ENCODE measurements around the gene THADA.
"Not testable (repeated sequence)": the region's sequence is repeated elsewhere in the genome, so short reads cannot be mapped to it uniquely, and the experiment has no call there.

The THADA gene, protein sequence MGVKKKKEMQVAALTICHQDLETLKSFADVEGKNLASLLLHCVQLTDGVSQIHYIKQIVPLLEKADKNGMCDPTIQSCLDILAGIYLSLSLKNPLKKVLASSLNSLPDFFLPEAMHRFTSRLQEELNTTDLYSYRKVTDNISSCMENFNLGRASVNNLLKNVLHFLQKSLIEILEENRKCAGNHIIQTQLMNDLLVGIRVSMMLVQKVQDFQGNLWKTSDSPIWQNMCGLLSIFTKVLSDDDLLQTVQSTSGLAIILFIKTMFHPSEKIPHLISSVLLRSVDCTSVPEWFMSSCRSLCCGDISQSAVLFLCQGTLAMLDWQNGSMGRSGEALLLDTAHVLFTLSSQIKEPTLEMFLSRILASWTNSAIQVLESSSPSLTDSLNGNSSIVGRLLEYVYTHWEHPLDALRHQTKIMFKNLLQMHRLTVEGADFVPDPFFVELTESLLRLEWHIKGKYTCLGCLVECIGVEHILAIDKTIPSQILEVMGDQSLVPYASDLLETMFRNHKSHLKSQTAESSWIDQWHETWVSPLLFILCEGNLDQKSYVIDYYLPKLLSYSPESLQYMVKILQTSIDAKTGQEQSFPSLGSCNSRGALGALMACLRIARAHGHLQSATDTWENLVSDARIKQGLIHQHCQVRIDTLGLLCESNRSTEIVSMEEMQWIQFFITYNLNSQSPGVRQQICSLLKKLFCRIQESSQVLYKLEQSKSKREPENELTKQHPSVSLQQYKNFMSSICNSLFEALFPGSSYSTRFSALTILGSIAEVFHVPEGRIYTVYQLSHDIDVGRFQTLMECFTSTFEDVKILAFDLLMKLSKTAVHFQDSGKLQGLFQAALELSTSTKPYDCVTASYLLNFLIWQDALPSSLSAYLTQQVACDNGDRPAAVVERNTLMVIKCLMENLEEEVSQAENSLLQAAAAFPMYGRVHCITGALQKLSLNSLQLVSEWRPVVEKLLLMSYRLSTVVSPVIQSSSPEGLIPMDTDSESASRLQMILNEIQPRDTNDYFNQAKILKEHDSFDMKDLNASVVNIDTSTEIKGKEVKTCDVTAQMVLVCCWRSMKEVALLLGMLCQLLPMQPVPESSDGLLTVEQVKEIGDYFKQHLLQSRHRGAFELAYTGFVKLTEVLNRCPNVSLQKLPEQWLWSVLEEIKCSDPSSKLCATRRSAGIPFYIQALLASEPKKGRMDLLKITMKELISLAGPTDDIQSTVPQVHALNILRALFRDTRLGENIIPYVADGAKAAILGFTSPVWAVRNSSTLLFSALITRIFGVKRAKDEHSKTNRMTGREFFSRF (N-terminal part only)

DNA sequence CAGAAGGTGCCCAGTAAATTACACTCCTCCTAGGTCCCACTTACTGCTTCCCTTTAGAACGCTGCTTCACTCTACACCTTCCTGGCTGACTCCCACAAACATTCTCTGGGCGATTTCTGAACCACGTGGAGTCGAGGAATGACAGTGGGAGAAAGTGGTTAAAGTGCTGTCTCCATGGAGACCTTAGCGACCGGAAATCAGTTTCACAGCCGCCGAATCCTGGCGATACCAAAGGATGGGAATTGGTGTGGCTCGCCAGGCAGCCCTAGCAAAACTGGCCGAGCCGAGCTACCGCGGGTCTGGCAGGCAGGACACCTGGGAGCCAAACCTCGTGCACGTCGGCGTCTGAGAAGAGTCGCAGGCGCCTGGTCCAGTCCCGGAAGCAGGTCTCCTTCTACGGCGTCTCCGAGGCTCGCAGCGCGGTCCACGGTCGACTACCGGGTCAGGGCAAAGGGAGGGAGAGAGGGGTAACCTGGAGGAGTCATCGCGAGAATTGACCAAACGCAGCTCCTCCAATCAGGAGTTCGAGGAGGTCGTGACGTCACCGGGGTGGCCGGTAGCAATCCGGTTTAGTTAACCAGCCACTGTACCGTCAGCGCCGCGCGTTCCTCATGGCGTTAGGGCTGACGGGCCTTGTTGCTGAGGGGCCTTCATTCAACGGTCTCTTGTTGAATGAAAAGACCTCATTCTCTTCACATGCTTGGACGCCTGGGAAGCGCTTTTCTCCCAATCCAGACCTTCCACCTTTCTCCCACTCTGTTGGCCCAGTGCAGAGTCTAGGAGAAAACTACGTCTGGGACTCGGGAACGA is at the start of gene THADA:
TSS of gene THADA (minus strand) at position 436 of the 810 bp plus-strand sequence. CDS start 3,646 bp downstream, outside the sequence.
- DNase-seq = peak; percentile 99

DNA sequence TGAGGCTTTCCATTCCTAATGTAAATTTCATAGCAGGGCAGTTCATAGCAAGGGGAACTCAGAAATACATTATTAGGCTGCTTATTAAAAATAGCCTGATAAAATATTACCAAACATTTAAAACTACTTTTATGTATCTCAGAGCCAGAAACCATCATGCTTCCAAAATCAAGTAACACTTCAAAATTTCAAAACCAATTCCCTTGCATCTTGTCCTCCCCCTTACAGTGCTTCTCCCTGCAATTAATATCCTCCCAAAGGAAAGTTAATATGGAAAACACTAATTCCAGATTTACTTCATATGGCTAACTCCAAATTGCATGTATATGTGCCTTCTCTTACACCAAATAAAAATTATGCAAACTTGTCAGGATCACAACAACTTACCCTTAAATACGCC is 47.8 kb upstream of the THADA start:
- DNase-seq = no peak

DNA sequence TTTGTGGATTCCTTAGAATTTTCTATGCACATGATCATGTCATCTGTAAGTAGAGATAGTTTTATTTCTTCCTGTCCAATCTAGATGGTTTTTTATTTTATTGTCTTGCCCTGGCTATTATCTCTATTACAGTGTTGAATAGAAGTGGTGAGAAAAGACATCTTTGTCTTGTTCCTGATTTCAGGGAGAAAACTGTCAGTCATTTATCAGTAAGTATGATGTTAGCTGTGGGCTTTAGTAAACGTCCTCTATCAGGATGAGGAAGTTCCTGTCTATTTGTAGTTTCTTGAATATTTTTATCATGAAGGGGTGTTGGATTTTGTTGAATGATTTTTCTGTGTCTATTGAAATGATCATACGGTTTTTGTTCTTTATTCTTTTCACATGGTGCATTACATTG is 46.5 kb upstream of the THADA start:
- no peak for DNase-seq

DNA sequence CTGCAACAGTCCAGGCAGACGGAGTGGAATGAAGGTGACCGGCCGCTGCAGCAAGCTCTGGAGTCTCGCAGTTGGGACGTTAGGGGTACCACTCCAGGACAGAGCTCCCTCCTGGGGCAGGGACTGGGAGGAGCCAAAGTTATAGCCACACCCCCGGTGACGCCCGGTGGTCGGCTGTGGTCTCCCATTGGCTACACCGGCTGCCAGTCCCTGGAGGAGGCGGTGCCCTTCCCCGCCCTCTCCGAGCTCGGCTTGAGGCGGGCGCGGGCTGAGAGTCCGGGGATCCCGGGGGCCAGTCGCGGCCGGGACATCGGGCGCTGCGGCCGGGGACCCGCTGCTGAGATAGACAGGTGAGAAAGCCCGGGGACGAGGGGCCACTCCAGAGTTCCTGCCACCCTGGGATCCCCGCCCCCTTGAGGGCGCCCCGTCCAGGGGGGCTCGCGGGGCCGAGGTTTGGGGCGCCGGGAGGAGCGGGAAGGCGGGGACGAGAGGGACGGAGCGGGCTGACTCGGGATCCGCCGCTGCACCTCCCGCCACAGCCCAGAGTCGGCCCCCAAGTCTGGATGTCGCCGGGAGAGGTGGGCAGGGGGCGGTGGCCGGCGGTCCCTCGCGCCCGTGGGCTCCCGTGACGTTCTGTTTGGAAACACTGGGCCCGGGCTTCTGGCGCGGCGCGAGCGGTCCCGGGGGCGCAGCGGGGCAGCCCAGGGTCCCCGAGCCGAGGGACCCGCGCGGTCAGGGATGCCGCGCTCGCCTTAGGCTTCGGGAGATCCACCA is 41.4 kb upstream of the THADA start, which contains the start of gene PLEKHH2:
TSS of gene PLEKHH2 (plus strand) at position 231 of the 774 bp plus-strand sequence. CDS start 7,414 bp downstream, outside the sequence.
- peak; percentile 93 to 95 for DNase-seq

DNA sequence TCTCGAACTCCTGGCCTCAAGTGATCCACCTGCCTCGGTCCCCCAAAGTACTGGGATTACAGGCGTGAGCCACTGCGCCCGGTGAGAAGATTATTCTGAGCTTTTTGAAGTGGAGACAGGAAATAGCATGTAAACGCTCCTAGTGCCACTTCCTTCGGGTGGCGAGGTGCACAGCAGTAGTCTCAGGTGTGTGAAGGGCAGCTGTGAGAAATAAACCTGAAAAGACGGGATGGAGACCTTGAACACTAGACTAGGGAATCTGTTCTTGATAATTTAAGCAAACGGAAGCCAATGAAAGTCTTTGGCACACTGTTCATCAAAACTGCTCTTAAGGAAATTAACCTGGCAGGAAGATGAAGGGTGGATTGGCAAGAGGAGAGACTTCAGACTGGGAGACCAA is 40.8 kb upstream of the THADA start:
- peak; percentile 16 to 22 for DNase-seq

DNA sequence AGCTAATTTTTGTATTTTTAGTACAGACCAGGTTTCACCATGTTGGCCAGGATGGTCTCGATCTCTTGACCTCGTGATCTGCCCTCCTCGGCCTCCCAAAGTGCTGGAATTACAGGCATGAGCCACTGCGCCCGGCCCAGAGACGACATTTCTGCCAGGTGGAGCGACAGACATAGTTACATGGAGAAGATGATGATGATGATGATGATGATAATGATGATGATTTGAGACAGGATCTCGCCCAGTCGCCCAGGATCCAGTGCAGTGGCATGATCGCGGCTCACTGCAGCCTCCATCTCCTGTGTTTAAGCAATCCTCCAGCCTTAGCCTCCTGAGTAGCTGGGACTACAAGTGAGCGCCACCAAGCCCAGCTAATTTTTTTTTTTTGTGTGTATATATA is 40.3 kb upstream of the THADA start:
- DNase-seq = not testable (repeated sequence)

DNA sequence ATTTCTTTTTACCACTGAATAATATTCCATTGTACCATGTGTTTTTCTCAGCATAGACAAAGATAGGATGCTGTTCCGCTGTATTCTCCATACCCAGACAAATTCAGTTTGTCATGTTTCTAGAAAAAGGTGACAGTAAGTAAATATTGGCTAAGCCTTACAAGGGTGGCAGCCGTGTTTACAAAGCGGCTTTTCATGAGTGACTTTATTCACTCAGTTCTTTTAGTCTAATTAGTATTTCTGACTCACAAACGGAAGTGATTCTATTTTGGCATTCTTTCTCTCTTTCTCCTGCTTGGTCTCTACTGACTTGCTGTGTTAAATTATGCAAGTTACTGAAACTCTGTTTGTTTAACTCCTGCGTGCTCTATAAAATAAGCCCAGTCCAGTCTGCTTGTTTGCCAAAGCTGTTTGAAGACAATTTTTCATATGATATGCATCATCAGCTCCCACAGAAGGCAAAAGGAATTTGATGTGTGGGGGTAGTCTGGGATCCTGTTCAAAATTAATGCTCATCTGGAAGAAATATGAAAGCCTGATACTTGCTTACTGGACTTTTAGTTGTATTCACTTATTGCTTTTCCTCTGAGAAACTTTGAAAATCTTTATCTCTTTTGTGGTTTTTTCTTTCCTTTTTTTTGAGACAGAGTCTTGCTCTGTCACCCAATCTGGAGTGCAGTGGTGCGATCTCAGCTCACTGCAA is 38.9 kb upstream of the THADA start:
- no peak for DNase-seq

DNA sequence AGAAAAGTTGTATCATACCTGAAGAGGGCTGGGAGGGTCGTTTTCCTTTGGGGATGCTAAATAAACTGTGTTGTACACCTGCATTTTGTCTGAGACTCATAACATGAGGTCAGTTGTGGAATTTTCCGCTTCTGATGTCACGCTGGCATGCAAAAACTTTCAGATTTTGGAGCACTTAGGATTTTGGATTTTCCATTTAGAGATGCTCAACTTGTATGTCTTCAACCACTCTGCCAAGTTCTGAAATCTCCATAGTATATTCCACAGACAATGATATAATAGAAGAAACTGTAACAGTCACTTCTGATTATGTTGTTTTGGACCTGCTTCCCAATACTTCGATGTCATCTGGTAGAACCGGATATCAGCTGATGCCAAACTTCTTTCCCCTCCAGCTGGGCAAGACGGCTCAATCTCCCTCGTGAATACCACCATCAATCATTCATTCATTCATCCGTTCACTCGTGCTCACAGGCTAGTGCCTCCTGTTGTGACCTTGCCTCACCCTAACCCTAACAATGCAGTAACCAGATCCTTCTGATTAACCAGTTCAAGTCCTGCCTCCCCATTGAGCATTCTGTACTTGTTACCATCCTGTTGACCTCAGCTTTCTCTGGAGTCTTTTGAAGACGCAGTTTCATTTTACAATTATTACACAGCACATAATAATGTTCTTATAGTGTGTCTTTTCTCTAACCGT is 35.9 kb upstream of the THADA start:
- no peak for DNase-seq

DNA sequence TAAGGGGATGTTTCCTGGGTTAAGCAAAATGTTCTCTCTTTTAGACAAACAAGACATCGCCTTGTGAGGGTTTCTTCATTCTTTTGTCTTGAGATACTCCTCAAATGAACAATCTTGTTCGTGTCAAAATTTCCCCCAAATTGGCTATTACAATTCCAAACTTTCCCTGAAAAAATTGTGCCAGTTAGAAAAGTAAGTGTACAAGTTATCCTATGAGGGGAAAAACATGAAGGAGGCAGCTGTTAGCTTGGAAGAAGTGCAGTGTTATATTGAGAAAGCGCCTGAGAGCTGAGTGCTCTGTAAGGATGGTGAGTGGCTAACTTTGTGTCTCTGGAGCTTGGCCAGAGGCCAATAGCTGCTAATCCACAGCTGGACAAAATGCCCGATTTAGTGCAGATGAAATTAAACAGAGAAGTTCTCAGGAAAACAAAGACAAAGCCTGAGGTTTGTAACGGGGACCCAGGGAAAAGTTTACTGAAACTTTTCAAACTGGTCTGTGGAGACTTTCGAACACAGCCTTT is 27.2 kb upstream of the THADA start:
- no peak for DNase-seq

DNA sequence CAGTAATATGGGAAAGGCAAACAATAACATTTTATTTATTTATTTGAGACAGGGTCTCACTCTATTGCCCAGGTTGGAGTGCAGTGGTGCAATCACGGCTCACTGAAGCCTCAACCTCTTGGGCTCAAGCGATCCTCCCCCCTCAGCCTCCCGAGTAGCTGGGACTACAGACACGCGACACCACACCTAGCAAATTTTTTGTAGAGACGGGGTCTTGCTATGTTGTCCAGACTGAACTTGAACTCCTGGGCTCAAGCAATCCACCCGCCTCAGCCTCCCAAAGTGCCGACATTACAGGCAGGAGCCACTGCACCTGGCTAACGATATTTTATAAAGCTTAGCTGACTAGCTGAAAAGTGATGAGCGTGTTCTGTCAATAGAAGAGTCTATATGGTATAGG is 23.7 kb upstream of the THADA start:
- DNase-seq = no peak

DNA sequence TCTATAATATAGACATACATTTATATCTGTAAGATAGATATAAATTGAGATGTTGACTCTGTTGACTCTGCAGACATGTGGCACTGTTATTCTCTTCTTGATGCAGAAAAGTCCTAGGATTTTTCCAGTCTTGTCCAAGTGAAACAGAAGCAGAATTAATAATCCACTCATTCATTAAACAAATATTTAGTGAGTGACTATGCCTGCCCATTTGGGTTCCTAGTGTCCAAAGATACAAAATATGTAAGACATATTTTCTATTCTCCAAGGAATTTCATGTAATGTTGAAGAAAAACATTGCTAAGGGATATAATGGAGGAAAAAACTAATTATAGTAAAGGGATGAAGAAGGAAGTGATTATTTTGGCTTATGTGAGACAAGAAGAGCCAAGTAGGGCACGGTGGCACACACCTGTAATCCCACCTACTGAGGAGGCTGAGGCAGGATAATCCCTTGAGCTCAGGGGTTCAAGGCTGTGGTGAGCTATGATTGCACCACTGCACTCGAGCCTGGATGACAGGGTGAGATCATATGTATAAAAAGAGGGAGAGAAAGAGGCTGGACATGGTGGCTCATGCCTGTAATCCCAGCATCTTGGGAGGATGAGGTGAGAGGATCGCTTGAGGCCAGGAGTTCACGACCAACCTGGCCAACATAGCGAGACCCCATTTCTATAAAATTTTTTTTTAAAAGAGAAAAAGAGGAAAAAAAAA is 21.3 kb upstream of the THADA start:
- no peak for DNase-seq

DNA sequence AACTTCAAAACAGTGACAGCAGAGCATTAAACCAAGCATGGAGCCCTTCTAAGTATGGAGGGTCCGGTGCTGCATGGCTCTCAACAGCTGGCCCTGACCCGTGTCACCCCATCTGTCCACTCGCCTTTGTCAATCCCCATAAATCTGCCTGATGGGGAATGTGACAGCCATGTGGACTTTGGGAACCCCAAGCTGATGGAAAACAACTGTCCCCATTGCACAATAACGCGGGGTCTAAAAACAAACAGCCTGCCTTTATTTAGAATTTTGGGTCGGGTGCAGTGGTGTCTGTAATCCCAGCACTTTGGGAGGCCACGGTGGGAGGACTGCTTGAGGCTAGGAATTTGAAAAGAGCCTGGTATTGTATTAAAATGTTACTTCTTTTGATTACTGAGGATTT is 17.1 kb upstream of the THADA start:
- no peak for DNase-seq

DNA sequence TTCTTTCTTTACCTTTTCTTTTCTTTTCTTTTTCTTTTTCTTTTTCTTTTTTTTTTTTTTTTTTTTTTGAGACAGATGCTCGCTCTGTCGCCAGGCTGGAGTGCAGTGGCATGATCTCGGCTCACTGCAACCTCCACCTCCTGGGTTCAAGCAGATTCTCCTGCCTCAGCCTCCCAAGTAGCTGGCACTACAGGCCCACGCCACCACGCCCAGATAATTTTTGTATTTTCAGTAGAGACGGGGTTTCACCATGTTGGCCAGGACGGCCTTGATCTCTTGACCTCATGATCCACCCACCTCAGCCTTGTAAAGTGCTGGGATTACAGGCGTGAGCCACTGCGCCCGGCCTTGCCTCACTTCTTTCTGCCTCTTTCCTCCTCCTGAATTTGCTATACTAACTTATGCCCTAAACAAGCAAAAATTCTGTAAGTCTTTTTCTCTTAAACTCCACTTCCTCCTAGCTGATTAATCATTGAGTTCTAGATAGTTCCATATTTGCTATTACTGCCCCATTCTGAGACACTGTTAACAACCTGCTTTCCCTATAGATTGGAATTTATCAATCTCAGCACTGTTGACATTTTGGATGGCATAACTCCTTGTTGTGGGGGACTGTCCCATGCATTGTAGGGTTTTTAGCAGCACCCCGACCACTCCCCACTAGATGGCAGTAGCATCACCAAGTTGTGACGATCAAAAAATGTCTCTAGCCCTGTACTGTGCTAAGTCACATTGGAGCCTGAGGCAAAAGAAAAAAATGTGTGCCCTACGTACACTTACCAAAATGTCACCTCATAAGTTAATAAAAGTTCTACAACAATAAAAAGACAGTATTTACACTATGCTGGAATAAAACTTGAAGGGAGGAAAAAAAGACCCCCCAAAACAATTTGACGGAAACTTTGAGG is 16.4 kb upstream of the THADA start:
- peak; percentile 75 to 84 for DNase-seq

DNA sequence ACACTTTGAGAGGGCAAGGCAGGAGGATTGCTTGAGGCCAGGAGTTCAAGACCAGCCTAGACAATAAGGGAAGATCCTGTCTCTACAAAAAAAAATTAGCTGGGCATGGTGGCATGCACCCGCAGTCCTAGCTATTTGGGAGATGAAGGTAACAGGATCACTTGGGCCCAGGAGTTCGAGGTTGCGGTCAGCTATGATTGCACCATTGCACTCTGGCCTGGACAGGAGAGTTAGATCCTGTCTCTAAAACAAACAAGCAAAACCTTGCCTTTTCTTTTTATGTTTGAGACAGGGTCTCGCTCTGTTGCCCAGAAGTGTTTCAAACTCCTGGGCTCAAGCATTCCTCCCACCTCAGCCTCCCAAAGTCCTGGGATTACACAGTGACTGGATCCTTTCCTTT is 14.5 kb upstream of the THADA start:
- DNase-seq = no peak

DNA sequence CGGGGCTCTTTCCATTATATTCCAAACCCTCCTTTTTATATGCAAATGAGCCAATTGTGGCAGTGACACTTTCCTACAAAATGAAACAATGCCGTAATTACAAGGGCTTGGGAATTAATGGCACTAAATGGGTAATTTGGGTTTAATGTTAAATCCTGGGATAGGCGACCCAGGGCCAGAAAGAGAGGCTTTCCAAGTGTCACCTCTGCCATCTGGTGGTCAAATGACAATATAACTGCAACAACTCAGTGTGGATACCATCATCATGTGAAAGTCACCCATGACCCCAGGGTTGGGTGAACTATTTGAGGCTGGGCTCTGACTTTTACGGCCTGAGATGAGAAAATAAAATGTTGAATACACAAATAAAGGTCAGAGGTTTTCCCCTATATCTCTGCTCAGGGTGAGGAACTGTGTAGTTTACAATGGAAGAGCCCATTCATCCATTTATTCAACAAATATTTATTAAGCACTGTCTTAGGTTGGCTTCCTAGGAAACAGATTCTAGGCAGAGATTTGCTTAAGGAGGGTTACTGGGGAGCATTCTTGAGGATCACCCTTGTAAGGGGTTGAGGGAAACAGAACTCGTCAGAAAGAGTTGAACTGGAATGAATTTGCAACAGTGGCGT is 13.6 kb upstream of the THADA start:
- peak; percentile 15 to 27 for DNase-seq

DNA sequence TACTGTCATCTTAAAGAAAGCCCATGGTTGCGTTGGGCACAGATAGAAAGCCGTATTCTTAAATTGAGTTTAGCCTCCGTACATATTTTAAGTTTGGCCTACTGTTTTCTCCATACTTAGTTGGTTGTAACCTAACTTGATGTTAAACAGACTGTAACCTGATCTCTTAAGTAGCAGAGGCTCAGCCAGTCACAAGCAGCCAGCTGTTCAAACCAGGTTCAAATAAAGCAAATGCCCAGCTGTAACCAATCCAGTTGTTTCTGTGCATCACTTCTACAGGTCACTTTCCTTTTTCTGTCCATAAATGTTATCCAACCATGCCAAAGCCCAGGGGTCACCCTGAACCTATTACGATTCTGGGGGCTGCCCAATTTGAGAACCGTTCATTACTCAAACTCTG is 10.0 kb upstream of the THADA start:
- no peak for DNase-seq

DNA sequence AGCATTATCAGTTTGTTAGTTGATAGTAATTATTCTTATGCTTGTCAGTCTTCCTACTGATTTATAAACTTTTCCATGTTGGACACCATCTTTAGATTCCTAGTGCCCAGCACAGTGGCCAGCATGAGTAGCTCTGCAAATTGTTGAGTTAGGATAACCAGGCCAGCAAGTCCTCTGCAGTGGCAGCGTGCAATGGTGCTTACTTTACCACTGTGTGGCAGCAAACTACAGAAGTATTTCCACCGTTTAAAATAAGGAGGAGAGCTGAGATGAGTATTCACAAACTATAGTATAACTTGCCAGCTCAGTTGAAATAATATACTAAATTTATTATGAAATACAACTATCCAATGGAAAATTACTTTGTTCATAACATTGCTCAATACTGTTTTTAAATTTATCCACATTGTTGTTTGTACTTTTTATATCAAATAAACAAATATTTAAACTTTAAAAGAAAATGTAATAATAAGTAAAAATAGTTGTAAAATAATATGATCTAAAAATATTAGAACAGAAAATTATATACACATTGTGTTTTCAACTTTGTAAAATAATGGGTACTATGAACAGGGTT is 9.3 kb upstream of the THADA start:
- peak; percentile 16 to 37 for DNase-seq
